Stimulated activated CD4-positive, alpha-beta T cell treated with anti-CD3 and anti-CD28 coated beads, Interleukin-4, amount 100 ng/mL, for 1 hour (primary cell): ENCODE results near the gene FLT3.
"Not testable (repeated sequence)": the region's sequence is repeated elsewhere in the genome, so short reads cannot be mapped to it uniquely, and the experiment has no call there.

Experiments used
- DNase-seq: peaks from one replicate; pipeline ENCODE4 v3.0.0-alpha.2; 2020

FLT3 gene

GRCh38 chr13:28099396-28100149 is 803 bp downstream of the FLT3 start:
- DNase-seq = no peak

GRCh38 chr13:28097503-28097902 is 2.9 kb downstream of the FLT3 start:
- DNase-seq = no peak

- DNase-seq = no peak
Measured at GRCh38 chr13:28094306-28094705, 6.1 kb downstream of the FLT3 start.

GRCh38 chr13:28093881-28094280 is 6.5 kb downstream of the FLT3 start:
- no peak for DNase-seq

- no peak for DNase-seq
Measured at GRCh38 chr13:28092431-28092830, 7.9 kb downstream of the FLT3 start.

GRCh38 chr13:28089065-28089464 is 11.3 kb downstream of the FLT3 start:
- no peak for DNase-seq

GRCh38 chr13:28077820-28078219 is 22.6 kb downstream of the FLT3 start:
- not testable (repeated sequence) for DNase-seq

GRCh38 chr13:28077231-28077630 is 23.1 kb downstream of the FLT3 start:
- DNase-seq = no peak

GRCh38 chr13:28071424-28071823 is 29.0 kb downstream of the FLT3 start:
- no peak for DNase-seq

- no peak for DNase-seq
Measured at GRCh38 chr13:28067491-28067890, 32.9 kb downstream of the FLT3 start.

- DNase-seq = peak; percentile 43
Measured at GRCh38 chr13:28058866-28059613, 41.3 kb downstream of the FLT3 start.

- DNase-seq = no peak
Measured at GRCh38 chr13:28056970-28057712, 43.2 kb downstream of the FLT3 start.

- DNase-seq = no peak
Measured at GRCh38 chr13:28056426-28056825, 44.0 kb downstream of the FLT3 start.

GRCh38 chr13:28055357-28055756 is 45.0 kb downstream of the FLT3 start:
- DNase-seq = no peak

GRCh38 chr13:28052945-28053344 is 47.4 kb downstream of the FLT3 start:
- no peak for DNase-seq

- no peak for DNase-seq
Measured at GRCh38 chr13:28049880-28050875, 50.2 kb downstream of the FLT3 start.

GRCh38 chr13:28049215-28049614 is 51.2 kb downstream of the FLT3 start:
- no peak for DNase-seq

- DNase-seq = no peak
Measured at GRCh38 chr13:28048768-28049167, 51.6 kb downstream of the FLT3 start.

- DNase-seq = no peak
Measured at GRCh38 chr13:28047757-28048388, 52.5 kb downstream of the FLT3 start.

- no peak for DNase-seq
Measured at GRCh38 chr13:28046981-28047380, 53.4 kb downstream of the FLT3 start.

- DNase-seq = no peak
Measured at GRCh38 chr13:28045861-28046260, 54.5 kb downstream of the FLT3 start.

GRCh38 chr13:28044608-28045007 is 55.8 kb downstream of the FLT3 start:
- no peak for DNase-seq
